EL (cell line): ENCODE measurements around the gene HOXB8.

ENCODE experiments used
- DNase-seq: peaks from one replicate; pipeline ENCODE4 v3.0.0-alpha.2; 2016

HOXB8 gene

DNA sequence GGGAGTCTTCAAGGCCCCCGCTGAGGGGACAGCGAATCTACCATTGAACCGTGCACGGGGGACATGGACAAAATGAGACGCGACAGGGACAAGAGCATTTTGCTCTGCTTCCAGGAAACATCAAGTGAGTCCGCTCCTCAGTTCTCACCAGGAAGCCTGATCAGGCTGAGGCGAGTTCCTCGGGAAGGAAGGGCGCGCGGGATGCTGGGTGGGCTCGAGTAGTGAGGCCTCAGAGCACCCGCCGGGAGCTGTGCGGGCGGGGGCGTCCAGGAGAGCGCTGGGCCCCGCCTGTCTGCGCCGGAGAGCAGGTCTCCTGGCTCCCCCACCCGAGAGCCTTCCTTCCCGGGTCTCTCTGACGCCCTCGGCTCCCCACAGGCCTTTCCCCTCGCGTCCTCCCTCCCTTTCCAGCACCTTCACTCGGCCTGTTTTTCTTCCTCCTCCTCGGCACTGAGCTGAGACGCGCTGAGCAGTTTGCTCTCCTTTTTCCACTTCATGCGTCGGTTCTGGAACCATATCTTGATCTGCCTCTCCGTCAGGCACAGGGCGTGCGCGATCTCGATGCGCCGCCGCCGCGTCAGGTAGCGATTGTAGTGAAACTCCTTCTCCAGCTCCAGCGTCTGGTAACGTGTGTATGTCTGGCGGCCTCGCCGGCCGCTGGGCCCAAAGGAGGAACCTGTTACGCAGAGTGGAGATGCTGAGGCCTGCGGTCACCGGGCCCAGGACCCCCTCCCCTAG lies 18.9 kb downstream of the HOXB8 start:
- no peak for DNase-seq

DNA sequence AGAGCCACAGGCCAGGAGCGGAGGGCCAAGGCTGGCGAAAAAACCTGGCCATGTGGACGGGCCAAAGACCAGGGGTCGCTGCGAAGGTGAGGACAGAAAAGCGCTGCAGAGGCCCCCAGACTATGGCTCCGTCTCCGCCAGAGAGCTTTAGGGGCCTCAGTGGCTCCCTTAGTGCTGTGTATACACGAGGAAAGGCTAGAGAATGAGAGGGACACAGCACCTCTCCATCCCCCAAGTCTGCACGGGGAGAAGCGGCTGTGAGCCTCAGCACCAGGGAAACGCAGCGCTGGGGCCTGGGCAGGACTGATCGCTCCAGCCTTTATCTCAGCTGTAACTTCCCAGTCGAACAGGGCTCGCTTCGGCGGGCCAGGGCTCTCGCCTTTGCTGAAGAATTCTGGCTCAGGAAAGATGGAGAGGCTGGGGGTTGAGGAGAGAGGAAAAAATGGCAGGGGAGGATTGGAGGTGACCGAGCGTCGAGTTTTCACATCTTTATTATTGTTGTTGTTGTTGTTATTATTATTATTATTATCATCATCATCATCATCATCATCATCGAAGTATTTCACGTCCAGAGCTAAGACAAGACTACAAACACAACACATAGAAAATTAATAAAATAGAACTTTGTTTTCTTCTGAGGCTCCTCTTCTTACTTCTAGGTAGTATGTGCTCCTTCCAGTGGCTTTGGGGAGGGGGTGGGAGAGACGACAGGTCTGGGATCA lies 19.7 kb downstream of the HOXB8 start:
- DNase-seq: no peak

DNA sequence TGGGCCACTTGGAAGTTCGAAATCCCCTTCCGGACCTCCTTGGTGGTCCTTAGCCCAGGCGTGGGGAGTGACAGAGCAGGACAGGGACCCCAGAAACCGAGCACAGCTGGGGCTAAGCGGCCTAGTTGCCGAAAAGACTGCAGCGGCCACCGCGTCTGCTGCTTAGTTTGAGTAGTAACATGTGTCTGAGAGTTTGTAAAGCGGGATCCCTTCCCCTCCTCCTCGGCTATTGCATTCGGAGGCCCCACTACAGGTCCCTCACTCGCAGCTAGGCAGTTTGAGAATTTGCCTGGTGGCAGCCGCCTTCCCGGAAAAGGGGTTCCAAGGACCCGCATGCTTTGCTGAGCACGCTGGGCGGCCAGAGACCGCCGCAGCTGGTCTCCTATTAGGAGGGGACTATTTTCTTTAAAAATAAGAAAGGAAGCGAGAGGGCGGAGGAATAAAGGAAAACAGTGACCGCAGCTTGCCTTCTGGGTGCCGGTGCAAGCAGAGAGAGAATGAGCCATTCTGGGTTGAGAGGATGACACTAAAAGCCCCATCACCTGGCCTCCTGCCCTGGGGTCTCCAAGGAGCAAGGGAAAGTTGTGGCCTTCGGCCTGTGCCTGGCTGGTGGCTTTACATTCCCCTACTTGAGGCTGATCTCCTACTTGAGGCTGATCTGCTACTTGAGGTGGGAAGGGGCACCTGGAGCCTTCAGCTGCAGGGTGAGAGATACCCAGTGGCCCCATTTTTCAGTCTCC lies 20.4 kb downstream of the HOXB8 start:
- no peak for DNase-seq

DNA sequence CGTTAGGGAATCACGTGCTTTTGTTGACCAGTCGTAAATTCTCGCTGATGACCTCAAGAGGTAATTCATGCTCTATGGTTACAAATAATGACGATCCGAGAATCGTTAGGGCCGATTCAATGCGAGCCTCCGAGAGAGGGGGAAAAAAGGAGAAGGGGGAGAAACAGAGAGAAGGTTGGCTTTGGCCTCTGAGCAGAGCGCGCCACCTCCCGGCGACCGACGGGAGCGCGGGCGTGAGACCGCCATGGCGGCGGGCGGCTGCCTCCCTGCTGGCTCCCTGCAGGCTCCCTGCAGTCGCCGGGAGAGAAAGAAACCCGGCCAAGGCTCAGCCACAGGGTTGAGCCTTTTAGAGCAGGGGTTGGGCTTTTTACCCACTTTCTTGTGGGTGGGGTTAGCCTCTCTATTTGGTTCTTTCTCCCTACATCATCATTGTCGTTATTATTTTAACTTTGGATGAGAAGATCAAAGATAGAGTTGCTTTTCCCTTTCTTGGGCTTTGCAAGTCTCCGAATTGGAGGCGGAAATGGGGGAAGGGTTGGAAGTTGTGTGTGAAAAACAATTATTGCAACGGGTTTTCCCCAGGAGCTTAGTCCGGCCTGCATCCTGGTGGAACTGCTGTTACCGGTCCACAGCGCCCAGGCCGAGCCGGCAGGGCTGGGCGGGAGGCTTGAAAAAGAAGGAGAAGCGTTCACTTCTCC lies 21.1 kb downstream of the HOXB8 start:
- DNase-seq: peak; percentile 74

DNA sequence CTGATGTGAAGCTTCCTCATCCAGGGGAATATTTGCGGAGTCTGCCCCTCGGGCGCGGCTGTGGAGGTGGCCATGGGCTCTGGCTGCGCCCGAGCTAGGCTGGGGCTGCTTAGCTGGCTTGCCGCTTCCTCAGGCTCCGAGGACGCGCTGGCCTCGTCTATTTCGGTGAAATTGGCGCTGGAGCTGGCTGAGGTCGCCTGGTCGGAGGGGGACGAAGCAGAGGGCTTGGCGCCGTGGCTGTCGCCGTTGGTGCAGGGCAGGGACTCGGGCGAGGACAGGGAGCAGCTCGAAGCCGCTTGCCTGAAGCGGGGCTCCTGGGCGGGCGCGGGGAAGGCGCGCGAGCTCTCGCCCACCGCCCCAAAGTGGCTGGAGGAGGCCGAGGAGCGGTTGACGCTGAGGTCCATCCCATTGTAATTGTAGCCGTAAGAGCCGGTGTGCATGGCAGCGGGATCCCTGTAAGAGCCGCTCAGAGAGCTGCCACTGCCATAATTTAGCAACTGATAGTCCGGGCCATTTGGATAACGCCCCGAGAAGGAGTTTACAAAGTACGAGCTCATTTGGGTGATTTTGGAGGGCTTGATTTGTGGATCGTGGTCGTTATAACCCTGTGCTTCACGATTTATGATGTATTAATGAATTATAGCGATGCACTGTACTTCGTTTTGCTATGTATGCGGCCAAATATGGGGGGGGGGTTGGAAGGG lies 21.8 kb downstream of the HOXB8 start, which contains the start of gene HOXB5:
Gene HOXB5 (minus strand): TSS at position 654 of the 704 bp plus-strand sequence. CDS start 97 bp downstream, at position 557.
- no peak for DNase-seq

DNA sequence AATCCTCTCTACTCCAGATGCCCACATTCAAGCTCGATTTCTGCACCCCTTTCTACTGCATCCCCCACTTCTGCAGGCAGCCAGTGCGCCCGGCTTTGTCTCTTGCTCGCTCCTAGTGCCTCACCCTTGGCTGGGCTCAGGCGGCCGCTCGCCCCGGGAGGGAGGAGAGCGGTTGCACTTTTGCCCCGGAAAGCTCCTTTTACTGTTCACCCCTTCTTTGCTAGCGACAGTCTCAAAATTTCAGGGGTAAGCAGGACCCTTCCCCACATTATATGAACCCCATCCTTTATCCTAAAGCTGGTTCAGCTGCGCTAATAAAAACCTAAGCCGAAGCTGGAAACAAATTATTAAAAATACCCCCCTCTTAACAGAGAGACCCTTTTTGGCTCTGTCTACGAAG lies 22.5 kb downstream of the HOXB8 start:
- no peak for DNase-seq

DNA sequence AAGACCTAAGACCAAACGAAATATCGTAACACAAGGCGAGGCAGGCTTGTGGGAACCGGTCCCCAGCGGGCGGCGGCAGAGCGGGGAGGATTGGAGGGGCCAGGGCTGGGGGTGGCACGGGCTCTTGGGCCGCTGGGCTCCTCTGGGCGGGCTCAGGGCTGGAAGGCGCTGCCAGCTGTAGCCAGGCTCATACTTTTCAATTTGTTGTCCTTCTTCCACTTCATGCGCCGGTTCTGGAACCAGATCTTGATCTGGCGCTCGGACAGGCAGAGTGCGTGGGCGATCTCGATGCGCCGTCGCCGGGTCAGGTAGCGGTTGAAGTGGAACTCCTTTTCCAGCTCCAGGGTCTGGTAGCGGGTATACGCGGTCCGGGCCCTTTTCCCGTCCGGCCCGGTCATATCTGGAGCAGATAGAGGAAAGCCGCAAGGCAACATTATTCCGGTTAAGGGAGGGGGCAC lies 23.0 kb downstream of the HOXB8 start:
- DNase-seq: no peak

DNA sequence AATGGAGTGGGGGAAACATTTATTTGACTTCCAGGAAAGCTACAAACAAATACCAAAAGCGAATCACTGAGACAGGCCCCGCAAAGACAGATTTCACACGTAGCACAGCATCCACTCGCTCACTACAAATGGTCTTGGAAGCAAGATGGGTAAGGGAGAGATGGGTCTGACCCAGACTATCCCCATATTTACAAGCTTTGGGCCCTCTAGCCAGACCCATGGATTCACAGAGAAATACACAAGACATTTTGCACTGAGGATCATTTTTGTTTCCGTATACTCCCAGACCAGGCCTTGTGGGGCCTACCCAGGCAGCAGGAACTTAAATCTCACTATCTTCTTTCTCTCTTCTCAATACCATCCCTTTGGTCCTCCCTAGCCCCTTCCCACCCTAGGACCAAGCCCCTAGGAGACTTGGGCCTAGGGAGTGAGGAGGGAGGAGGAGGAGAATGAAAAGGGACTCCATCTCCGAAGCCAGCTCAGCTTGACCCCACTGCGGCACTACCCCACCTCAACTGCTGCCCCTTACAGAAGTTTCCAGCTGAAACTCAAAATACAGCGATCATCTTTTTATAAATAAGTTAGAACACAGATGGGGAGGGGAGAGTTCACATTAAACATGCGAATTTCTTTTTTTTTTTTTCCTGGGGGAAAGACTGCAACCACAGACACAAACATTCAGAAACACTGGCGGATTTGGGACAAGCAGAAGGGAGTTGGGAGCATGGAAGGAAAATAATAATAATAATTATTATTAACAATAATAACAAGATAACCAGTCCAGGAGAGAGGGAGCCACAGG lies 23.6 kb downstream of the HOXB8 start:
- no peak for DNase-seq

DNA sequence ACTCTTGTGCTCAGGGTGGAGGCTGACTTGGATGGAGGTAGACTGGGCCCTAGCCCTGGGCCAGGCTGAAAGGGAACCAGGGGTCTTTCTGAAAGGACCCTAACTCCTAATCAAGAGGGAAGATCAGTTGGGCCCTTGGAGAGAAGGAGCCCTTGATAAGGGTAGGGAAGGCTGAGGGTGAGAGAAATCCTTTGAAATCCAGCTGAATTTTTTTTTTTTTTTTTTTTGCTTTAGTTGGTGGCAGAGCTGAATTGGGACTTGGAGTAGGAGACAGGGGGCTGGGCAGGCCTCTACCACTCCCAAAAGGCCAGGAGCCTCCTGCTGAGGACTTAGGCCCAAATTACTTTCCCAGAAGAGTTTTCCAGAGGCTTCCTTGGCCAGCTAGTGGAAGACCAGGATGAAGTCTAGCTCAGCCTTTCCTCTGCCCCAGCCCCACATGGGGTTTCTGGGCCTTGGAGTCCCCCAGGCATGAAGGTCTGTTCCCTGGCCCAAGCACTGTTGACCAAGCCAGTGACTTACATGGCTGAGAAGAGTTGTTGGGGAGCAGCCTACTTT lies 24.4 kb downstream of the HOXB8 start:
- DNase-seq: no peak

DNA sequence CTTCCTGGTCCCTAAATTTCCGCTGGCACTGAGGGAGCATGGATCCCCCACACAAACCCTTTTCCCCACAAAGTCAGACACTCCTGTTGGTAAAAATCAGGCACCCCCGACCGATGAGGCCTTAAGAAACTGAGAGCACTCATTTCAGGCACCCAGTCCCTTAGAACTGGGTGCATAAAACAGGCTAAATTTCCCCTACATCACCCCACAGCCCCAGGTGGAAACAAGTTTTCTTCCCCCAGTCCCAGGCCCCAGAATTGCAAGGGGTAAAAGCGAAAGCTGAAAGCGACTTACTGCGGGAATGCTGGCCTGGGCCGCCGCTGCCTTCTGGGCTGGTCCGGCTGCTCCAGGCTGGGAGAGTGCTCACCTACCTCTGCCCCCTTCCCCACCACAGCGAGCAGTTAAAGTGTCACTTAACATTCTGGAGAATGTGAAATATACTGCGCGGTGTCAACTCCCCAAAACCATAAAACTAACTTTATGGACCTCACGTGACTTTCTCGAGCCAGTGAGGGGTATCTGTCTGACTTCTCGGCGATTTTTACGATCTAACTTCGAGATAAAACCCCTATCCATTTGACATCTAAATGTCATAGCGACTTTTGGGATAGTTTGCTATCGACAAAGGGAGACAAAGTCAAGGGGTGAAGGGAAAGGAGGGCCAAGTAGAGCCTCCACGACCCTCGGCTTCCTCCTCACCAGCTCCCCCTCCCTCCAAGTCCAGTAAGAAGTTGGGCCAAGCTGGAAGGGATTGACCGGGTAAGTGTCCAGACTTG lies 25.1 kb downstream of the HOXB8 start, which contains the start of gene HOXB3:
Gene HOXB3 (minus strand): TSS at position 411 of the 776 bp plus-strand sequence. CDS start 37,767 bp downstream, outside the sequence.
- no peak for DNase-seq

DNA sequence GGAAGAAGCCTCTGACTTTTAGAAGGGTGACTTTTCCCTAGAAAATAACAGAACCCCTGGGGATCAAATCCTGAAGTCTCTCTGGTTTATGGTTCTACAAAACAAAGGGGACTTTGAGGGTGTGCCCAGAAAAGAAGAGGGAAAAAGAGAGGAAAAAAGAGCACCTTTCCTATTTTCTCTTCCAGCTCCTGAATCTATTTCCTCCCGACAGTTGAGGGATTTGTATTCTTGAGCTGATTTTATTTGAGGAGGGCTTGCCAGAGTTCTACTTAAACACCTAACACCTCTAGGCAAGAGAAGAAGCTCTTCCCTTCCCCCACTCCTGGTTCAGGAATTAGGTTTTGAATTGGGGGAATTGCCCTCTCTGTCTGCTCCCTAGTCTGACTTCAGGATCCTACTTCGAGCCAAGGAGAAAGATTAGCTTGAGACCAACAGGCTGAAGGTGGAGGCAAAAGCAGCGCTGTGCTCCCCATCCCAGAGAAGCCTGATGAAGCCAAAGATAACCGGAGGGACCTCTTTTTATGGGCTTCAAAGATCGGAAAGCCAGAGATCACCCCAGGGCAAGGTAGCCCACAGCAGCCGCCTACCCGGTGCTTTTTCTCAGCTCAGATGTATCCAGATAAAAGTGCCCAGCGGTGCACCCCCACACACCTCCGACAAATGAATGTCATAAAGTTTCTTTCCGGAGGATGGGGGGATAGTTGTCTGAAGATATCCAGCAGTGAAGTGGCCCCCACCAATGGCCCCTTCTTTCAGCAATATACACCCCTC lies 25.8 kb downstream of the HOXB8 start:
- DNase-seq: no peak

DNA sequence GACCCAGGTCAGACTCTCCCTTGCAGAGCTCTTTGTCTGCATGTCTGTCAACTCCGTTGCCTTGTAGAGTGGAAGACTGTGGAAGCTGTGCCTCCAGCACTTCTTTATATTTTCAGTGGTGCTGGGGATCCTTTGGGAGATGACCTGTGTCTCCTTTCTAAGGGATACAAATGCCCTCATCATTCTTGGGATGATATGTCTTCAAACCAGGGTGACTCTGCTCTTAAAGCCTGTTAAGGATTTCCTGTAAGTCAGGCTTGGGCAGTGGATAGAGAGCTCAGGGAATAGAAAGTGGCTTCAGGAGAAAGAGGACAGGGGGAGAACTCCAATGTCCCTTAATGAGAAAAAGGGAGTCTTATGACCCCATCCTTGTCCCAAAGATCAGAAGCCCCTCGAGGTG lies 26.6 kb downstream of the HOXB8 start:
- no peak for DNase-seq

DNA sequence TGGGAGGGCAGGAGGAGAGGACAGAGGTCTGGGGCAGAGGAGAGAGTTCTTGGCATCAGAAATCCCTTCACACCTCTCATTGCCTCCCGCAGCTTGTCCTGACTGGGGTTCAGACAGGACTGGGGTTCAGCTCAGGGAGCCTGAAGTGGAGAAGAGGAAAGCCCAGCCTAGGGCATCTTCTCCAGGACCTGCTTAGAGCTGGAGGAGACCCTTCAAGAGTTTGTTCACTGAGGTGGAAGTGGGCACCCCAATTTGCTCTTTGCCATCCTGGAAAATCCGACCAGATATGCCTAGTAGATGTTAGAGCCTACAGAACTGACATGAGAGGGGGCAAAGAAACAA lies 27.0 kb downstream of the HOXB8 start:
- DNase-seq: no peak

DNA sequence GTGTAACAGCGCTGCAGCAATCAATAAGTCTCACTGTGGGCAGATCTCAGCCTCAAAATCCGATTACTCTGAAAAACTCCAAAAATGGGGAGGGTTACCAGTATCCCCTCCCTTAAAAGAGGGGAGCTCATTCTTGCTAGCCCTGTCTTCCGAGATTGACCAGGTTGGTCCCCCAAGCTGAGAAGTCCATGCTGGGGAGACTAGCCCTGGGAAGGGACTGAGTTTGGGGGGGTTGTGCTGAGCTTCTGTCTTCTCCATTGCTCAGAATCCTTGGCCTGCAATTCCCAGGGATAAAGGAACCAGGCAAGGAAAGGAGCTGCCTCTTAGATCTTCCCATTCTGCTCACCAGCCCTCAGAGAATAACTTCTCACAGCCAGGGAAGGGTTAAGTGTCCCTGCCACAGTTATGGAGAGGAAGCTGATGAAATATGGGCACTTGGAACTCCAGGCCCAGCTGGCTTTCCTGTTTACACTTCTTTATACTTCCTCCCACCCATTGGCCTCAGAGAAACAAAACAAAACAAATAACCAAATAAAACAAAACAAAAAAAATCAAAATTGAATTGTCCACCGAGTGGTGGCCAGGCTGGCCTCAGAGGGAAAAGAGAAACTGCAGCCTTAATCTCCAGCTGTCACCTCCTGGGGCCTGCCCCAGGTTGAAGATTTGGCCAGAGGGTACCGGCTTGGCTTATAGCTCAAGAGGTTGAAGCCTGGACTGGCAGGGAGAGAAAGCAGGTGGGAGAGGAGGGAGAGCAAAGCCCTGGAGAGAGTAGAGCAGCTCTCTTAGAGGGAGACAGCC lies 27.6 kb downstream of the HOXB8 start:
- no peak for DNase-seq

DNA sequence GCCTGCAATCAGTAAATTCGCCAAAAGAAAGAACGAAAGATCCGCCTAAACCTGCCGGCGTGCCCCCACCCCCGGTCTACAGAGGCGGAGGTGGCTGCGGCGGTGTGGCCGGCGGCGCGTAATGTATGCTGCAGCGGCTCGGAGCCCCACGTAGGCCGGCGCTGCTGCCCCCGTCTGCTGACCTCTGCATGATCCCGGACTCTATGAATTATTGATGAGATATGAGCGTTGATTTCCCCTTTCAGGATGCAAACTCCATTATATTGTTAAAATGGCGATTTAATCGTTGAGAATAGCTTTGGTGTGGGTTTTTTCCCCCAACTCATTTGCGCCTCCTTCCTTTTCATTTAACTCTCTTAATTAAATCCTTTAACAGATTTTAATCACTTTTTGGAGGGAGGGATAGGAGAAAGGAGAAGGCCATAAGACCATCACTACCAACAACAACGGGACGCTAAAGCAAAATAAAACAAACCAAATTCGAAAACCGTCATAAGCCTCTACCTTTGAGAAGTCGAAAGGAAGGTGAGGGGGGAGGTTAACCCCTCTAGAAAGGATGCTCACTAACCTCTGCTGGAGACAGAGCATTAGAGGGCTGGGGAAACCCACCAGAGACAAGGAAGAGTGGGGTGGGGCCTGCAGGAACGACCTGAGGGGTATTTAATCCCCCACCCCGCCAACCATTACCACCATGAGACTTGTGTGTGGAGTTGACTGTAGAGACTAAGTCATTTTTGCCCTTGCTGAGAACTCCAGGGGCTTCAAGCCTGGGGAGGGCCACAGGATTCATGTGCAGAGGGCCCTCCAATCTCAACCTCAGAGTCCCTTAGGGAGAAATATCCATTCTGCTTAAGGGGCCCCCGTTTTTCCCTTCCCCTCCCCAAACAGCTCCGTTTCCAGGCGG lies 28.5 kb downstream of the HOXB8 start:
- no peak for DNase-seq

DNA sequence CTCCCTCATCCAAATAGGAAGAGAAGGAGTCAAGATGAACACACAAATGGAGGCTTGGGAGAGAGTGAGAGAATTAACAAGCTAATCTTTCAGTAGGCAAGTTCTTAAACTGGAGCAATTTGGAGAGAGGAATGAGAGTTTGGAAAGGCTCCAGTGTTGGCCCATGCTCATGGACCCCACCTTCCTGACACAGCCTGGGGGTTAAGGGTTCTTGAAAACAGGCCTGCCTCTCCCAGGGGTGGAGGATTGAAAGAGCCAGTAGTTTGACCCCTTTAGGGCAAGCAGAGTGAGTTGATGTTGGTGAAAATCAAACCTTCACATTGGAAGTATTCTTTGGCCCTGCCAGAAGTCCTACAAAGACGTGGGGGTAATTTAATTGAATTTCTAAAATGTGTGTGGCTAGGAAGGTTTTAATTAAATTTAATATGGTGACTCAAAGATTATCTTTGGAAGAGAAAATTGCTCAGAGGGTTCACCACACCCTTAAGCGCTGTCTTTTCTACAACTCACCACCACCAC lies 30.8 kb downstream of the HOXB8 start:
- no peak for DNase-seq

DNA sequence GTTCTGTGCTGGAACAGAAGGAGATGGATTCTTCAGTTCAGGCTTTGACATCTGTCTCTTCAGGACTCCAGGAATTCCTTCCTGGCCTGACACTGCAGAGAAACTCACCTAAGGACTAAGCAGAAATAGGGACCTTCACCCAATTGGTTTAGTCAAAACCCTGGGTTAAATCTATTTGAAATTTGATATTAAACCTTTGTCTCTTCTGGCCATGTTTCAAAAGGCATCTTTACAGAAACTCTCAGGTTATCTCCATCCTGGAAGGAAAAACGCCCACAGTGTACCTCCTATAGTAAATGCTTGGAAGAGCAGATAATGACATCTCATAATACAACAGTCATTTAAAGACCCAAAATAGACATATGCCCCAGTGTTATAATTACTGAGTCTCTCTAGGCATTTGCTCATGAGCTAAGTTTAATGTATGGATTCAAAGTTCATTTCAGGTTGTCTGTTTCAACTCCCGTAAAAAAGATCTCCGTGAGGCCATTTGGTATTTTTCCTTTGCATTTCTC lies 31.3 kb downstream of the HOXB8 start:
- no peak for DNase-seq
